H7 (cell line): ENCODE results near the gene NGRN. TPM values are rescaled to one million over a fixed set of nuclear protein-coding genes. Genes with fewer than 3 reads are reported as not detected.

Source experiments
- DNase-seq: peaks from one replicate; pipeline ENCODE4 v3.0.0; 2012
- H3K27me3 ChIP-seq: 2 replicates; pipeline ENCODE4 v1.6.0; 2011; ENCODE audit warnings: mild to moderate bottlenecking, low read length; ENCODE audit not compliant: control insufficient read depth, insufficient read depth
- H3K36me3 ChIP-seq: replicated peaks from 2 replicates; pipeline ENCODE4 v1.5.1; 2011; ENCODE audit warnings: low read length; ENCODE audit not compliant: control insufficient read depth, insufficient read depth
- H3K4me3 ChIP-seq: 2 replicates; pipeline ENCODE4 v1.5.1; 2011; ENCODE audit warnings: low read depth, mild to moderate bottlenecking, control low read depth, low read length, moderate library complexity; ENCODE audit not compliant: insufficient read depth
- total RNA-seq: library from RNA; depleted of rRNA; stranded (reverse); fragments of >200 nt; shearing (Covaris generic); gene quantifications from 2 replicates; pipeline ENCODE4 v1.2.3, GENCODE V29; 2014; rRNA removed

The NGRN gene
- 66.6 and 72.9 TPM in 2 replicates for total RNA-seq

DNA sequence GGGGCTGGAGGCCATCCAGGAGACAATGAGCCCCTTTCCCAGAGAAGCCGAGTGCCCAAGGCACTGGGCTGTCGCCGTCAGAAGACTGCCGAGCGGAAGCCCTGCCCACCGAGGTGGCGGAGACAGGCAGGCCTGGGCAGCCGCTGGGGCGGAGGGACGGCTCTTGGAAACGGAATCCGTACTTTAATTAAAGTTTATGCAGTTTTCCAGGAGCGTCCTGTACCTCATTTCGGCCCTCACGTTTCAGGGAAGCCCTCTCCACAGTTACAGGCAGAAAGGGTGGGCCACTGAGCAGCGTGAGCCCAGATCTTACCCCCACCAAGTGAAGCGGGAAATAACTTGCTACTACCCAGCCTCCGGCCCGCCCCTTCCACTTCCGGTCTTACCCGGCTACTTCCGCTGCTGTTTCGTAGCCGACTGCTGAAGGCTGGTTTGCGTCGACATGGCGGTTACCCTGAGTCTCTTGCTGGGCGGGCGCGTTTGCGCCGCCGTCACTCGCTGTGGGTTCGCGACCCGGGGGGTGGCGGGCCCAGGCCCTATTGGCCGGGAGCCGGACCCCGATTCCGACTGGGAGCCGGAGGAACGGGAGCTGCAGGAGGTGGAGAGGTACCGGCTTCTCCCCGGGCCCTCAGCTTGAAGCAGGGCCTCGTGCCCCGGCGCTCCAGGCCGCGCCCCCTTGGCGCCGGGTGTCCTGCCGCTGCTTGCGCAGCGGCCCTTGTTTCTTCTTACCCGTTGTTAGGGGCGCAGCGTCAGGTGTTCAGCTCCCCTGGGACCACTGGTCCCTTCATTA lies at the start of gene NGRN:
TSS of gene NGRN (plus strand) at position 402 of the 790 bp plus-strand sequence. CDS start at position 443, 41 bp downstream.
- Histone ChIP-seq H3K36me3 (peaks cover 10% of the 10 kb centered on the region), H3K27me3 (no peaks in the 10 kb centered on the region), H3K4me3 (peak within 1 kb of the TSS; percentile 87)
- peak; percentile 92 for DNase-seq

- Histone ChIP-seq H3K27me3 (no peaks in the 10 kb centered on the region), H3K36me3 (peaks cover 9% of the 10 kb centered on the region), H3K4me3 (no peak overlapping the region)
- no peak for DNase-seq
Observed at GRCh38 chr15:90217671-90218394, 47.6 kb upstream of the NGRN start.

DNA sequence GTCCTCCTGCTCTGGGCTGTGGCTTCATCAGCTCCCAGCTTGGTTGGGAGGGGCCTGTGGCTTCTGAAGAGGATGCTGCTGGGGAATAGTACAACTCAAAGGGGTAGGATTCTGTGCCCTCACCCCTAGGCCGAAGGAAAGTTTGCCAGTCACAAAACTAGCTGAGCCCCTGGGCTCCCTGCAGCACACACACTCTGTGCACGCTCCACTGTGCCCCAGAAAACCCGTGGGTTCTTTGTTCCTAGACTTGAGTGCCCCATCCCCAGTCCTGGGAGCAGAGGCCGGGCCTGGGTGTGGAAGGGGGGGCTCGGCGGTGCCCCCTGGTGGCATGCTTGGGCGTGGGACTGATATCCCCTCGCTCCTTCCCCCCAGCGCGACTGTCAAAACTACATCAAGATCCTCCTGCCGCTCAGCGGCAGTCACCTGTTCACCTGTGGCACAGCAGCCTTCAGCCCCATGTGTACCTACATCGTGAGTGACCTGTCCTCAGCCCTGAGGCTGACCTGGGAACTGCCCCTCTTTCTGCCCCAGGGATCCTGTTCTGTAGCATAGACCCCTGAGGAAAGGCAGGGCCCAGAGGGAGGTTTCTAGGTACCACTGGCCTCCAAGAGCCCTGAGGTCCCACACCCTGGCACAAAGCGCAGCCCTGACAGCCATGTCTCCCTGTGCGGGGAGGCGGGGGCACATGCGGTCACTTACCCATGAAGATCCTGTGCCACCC lies 45.9 kb upstream of the NGRN start:
- peak; percentile 96 for DNase-seq
- Histone ChIP-seq H3K27me3 (no peaks in the 10 kb centered on the region), H3K36me3 (peaks cover 19% of the 10 kb centered on the region), H3K4me3 (no peak overlapping the region)

- no peaks in the 10 kb centered on the region for H3K27me3 ChIP-seq
- peak; percentile 95 for DNase-seq
- H3K4me3 ChIP-seq, result no peak overlapping the region
- peaks cover 27% of the 10 kb centered on the region for H3K36me3 ChIP-seq
Observed at GRCh38 chr15:90221246-90221900, 44.1 kb upstream of the NGRN start.

GRCh38 chr15:90222547-90222946 lies 42.9 kb upstream of the NGRN start:
- H3K36me3 ChIP-seq, result peaks cover 28% of the 10 kb centered on the region
- H3K27me3 ChIP-seq, result no peaks in the 10 kb centered on the region
- DNase-seq, result no peak
- no peak overlapping the region for H3K4me3 ChIP-seq

- Histone ChIP-seq H3K27me3 (no peaks in the 10 kb centered on the region), H3K36me3 (peaks cover 31% of the 10 kb centered on the region)
Observed at GRCh38 chr15:90223441-90224165, 41.9 kb upstream of the NGRN start.

GRCh38 chr15:90225047-90225446 lies 40.4 kb upstream of the NGRN start:
- H3K4me3 ChIP-seq, result no peak overlapping the region
- DNase-seq, result peak; percentile 43
- H3K36me3 ChIP-seq, result peaks cover 35% of the 10 kb centered on the region
- H3K27me3 ChIP-seq, result no peaks in the 10 kb centered on the region

More at GRCh38 chr15:90223441-90224165, 41.9 kb upstream of the NGRN start:
- no peak overlapping the region for H3K4me3 ChIP-seq
- peak; percentile 37 for DNase-seq

DNA sequence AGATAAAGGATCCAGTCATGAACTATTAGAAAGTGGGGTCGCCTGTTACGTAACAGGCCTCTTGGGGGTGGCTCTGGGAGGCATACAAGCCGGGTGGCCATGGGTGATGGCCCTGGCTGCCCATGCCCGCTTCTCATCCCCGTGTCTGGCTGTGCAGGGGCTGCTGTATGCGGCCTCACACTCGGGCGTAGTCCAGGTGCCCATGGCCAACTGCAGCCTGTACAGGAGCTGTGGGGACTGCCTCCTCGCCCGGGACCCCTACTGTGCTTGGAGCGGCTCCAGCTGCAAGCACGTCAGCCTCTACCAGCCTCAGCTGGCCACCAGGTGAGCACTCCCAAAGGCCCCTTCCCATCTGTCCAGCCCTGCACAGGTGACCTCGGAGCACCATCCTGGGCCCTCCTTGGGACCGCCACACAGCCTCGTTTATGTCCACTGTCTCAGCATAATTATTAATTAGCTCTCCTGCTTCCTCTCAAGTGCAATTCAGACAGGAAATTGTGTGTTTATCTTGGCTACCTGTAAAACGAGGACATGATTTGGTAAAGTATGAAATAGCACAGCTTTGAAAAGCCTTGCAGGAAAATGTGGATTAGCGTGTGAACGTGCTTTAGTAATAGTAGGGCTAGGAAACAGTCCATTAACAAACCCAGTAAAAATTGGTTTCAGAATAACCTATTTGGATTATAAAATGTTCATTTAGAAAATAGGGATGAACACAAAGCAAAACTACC lies 39.8 kb upstream of the NGRN start:
- H3K36me3 ChIP-seq, result peaks cover 35% of the 10 kb centered on the region
- no peak for DNase-seq
- no peak overlapping the region for H3K4me3 ChIP-seq
- H3K27me3 ChIP-seq, result no peaks in the 10 kb centered on the region

DNA sequence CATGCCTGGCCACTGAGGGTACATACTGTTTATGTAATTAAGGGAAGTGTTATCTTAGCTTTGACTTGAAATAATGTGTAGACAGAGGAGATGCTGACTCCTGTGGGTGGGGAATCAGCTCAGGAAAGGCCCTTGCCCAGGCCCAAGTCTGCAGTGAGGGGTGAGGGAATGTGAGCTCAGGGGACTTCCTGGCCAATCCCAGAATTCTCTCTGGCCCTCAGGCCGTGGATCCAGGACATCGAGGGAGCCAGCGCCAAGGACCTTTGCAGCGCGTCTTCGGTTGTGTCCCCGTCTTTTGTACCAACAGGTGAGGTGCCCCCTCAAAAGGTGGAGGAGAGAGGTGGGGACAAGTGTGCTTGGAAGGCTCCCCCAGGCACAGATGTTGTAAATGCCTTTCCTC lies 38.1 kb upstream of the NGRN start:
- Histone ChIP-seq H3K4me3 (no peak overlapping the region), H3K36me3 (peaks cover 32% of the 10 kb centered on the region), H3K27me3 (no peaks in the 10 kb centered on the region)
- peak; percentile 27 for DNase-seq

- Histone ChIP-seq H3K27me3 (no peaks in the 10 kb centered on the region), H3K4me3 (no peak overlapping the region), H3K36me3 (peaks cover 32% of the 10 kb centered on the region)
- DNase-seq, result peak; percentile 42
Observed at GRCh38 chr15:90227816-90228772, 37.4 kb upstream of the NGRN start.

DNA sequence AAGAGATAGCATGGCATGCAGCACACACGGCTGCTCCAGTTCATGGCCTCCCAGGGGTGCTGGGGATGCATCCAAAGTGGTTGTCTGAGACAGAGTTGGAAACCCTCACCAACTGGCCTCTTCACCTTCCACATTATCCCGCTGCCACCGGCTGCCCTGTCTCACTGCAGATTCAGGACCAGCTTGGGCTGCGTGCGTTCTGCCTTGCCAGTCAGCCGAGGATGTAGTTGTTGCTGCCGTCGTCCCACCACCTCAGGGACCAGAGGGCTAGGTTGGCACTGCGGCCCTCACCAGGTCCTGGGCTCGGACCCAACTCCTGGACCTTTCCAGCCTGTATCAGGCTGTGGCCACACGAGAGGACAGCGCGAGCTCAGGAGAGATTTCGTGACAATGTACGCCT lies 36.5 kb upstream of the NGRN start:
- peaks cover 26% of the 10 kb centered on the region for H3K36me3 ChIP-seq
- H3K4me3 ChIP-seq, result no peak overlapping the region
- DNase-seq, result no peak
- no peaks in the 10 kb centered on the region for H3K27me3 ChIP-seq

GRCh38 chr15:90230071-90230494 lies 35.4 kb upstream of the NGRN start:
- H3K4me3 ChIP-seq, result no peak overlapping the region
- DNase-seq, result peak; percentile 37
- H3K36me3 ChIP-seq, result peaks cover 17% of the 10 kb centered on the region
- no peaks in the 10 kb centered on the region for H3K27me3 ChIP-seq
